Measurements from ENCODE around the gene MRGPRX1. TPM values are rescaled to one million over a fixed set of nuclear protein-coding genes. Genes with fewer than 3 reads are reported as not detected.

Gene MRGPRX1
- total and polyA plus RNA-seq, 9 of the 15 experiments (the other 6 are each of a cell fraction or from before 2014, with no cell fraction given), result not detected

GRCh38 chr11:18987454-18988231 is 48.4 kb upstream of the MRGPRX1 start (continued):
- no peak for TF ChIP-seq ZNF274 (IDR thresholded peaks at IDR 0.05; ENCODE audit: borderline replicate concordance, low read depth, low read length)

GRCh38 chr11:18986744-18987143 is 47.5 kb upstream of the MRGPRX1 start:
- 3% methylated on average over 3 of the region's 3 CpGs for WGBS (ENCODE audit: insufficient coverage, low coverage, missing lambda C conversion rate)
- H3K4me1 ChIP-seq (replicated peaks in 1 of 2; ENCODE audit: control insufficient read depth in 2 of 2, insufficient read depth in 2 of 2, low read length in 2 of 2), result no peaks in the 10 kb centered on the region
- in situ Hi-C loops (cut with MboI) (no loop called here), intact Hi-C loops (cut with micrococcal nuclease) (no loop called here)
- no peaks in the 10 kb centered on the region for H4K20me1 ChIP-seq (replicated peaks; ENCODE audit: control insufficient read depth, insufficient read depth, low read length)
- FAIRE-seq (no peak), DNase-seq (ENCODE audit: extremely low read depth in 1 of 4, low spot score in 3 of 4) (no peak), ATAC-seq (no peak)
- H3K9me1 ChIP-seq (ENCODE audit: control insufficient read depth, insufficient read depth, low read length), result no peaks in the 10 kb centered on the region
- BruUV-seq (replicated peaks), result no TSS peak
- no peak overlapping the region for H3K27ac ChIP-seq (ENCODE audit: extremely low read depth, low read depth, low read length)
- no peak overlapping the region for H2AFZ ChIP-seq (ENCODE audit: low read depth, low read length)
- CTCF ChIA-PET (ENCODE audit: low intra/inter-chr PET ratio), result no interaction called here
- H3K9ac ChIP-seq (ENCODE audit: insufficient read depth in 1 of 2, low read depth in 2 of 2, low read length in 2 of 2), result no peak overlapping the region
- H3K9me3 ChIP-seq (replicated peaks; ENCODE audit: control insufficient read depth, insufficient read depth, low read depth, low read length), result no peaks in the 10 kb centered on the region
- H3K4me2 ChIP-seq (ENCODE audit: insufficient read depth, low read length), result no peak overlapping the region
- H3K36me3 ChIP-seq (ENCODE audit: control insufficient read depth, insufficient read depth, low read length), result no peaks in the 10 kb centered on the region
- H3K79me2 ChIP-seq (ENCODE audit: control insufficient read depth, insufficient read depth, low read length), result no peaks in the 10 kb centered on the region
- POLR2A ChIA-PET, result interaction anchor here (0.6 kb wide), 1 partner anchor 44 kb away, joined by 3 read pairs; no protein-coding TSS in a partner anchor
- TF ChIP-seq NR2C2 (CRISPR knock-in tag; IDR thresholded peaks at IDR 0.05) (no peak), NR2C2 (tag; IDR thresholded peaks at IDR 0.05) (no peak), GTF2F1 (IDR thresholded peaks at IDR 0.05; ENCODE audit: low read depth, low read length) (no peak), HNRNPUL1 (IDR thresholded peaks at IDR 0.05; ENCODE audit: low read length) (no peak), BRF2 (IDR thresholded peaks at IDR 0.05; ENCODE audit: borderline replicate concordance, insufficient read depth, insufficient read length) (no peak), ZC3H11A (IDR thresholded peaks at IDR 0.05; ENCODE audit: low read depth, low read length) (no peak), ZNF165 (CRISPR knock-in tag; IDR thresholded peaks at IDR 0.05; ENCODE audit: borderline replicate concordance) (no peak), TCF7L2 (IDR thresholded peaks at IDR 0.05; ENCODE audit: low read depth, low read length) (no peak)
- peaks cover 0 to 4% of the 10 kb centered on the region in 2 experiments; a peak in 1 of 5 replicates for H3K27me3 ChIP-seq (ENCODE audit: control insufficient read depth in 2 of 2, insufficient read depth in 2 of 2, low read length in 2 of 2)
- no peak overlapping the region for H3K4me3 ChIP-seq
